Measurements from ENCODE around the gene SLC13A4.

SLC13A4 gene

GRCh38 chr7:135707570-135707966 is 20.4 kb downstream of the SLC13A4 start:
- no peak overlapping the region for H3K4me3 ChIP-seq (ENCODE audit: control insufficient read depth in 1 of 7, extremely low read depth in 1 of 7, insufficient read depth in 4 of 7, low read depth in 2 of 7, low read length in 6 of 7)
- no peaks in the 10 kb centered on the region for H3K4me1 ChIP-seq (ENCODE audit: control extremely low read depth in 1 of 4, control insufficient read depth in 4 of 4, insufficient read depth in 4 of 4, low read length in 3 of 4)
- no peak overlapping the region for H3K27ac ChIP-seq (ENCODE audit: insufficient read depth in 1 of 2, low read depth in 1 of 2, low read length in 2 of 2, poor library complexity in 1 of 2, severe bottlenecking in 2 of 2)
- WGBS (ENCODE audit: insufficient coverage) = 80% methylated on average over 5 of the region's 5 CpGs
- no peaks in the 10 kb centered on the region for H3K9me3 ChIP-seq (ENCODE audit: control extremely low read depth in 1 of 5, control insufficient read depth in 4 of 5, insufficient read depth in 2 of 5, low read depth in 1 of 5, low read length in 4 of 5)
- H3K36me3 ChIP-seq (ENCODE audit: control insufficient read depth in 4 of 4, insufficient read depth in 4 of 4, low read length in 3 of 4) = no peaks in the 10 kb centered on the region
- no peak for DNase-seq
- H3K27me3 ChIP-seq (replicated peaks in 2 of 5; ENCODE audit: control insufficient read depth in 4 of 5, insufficient read depth in 5 of 5, low read length in 4 of 5) = no peaks in the 10 kb centered on the region
- POLR2A ChIA-PET = no interaction called here
- CTCF ChIA-PET = no interaction called here

- Histone ChIP-seq H3K4me3 (ENCODE audit: control insufficient read depth in 1 of 7, extremely low read depth in 1 of 7, insufficient read depth in 4 of 7, low read depth in 2 of 7, low read length in 6 of 7) (no peak overlapping the region), H3K36me3 (ENCODE audit: control insufficient read depth in 4 of 4, insufficient read depth in 4 of 4, low read length in 3 of 4) (no peaks in the 10 kb centered on the region), H3K27me3 (replicated peaks in 2 of 5; ENCODE audit: control insufficient read depth in 4 of 5, insufficient read depth in 5 of 5, low read length in 4 of 5) (no peaks in the 10 kb centered on the region), H3K4me1 (ENCODE audit: control extremely low read depth in 1 of 4, control insufficient read depth in 4 of 4, insufficient read depth in 4 of 4, low read length in 3 of 4) (no peaks in the 10 kb centered on the region), H3K27ac (ENCODE audit: insufficient read depth in 1 of 2, low read depth in 1 of 2, low read length in 2 of 2, poor library complexity in 1 of 2, severe bottlenecking in 2 of 2) (no peak overlapping the region), H3K9me3 (ENCODE audit: control extremely low read depth in 1 of 5, control insufficient read depth in 4 of 5, insufficient read depth in 2 of 5, low read depth in 1 of 5, low read length in 4 of 5) (no peaks in the 10 kb centered on the region)
- 96% methylated on average over 4 of the region's 7 CpGs for WGBS (ENCODE audit: insufficient coverage)
- no peak for DNase-seq
- POLR2A ChIA-PET = no interaction called here
- CTCF ChIA-PET = interaction anchor here (0.9 to 1.8 kb wide), 3 partner anchors 10 to 260 kb away, joined by 3 to 7 read pairs (median 4); no protein-coding TSS in a partner anchor
Measured at GRCh38 chr7:135706858-135707569, 21.0 kb downstream of the SLC13A4 start.

DNA sequence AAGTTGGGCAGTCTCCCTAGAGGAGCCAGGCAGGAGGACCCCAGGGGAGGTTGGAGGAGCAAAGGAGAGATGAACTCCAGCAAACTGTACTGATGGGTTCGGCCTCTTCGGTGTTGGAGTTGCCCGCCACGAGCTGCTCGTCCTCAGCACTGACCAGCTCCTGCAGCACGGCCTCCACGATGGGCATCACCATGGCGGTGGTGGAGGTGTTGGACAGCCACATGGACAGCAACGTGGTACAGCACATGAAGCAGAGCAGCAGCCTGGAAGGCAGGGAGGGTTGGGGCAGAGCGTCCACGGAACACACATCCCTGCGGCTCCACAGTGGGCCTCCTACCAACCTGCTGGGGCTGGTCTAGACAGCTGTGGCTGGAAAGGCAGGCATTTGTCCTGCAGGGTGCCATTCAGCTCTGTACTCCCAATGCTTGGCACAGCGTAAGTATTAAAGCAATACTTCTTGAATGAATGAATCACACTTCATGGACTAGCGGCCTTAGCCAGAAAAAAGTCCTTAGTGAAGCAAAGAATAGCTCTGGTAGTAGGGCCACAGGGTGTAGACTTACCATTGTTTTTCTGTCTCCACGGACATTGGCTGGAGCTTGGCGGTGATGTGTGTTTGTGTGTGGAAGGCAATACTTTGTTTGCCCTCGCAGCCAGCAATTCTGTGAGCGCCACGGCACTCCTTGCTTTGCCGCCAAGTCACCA is 21.8 kb downstream of the SLC13A4 start:
- DNase-seq = no peak
- POLR2A ChIA-PET = no interaction called here
- CTCF ChIA-PET = interaction anchor here (0.9 to 1.8 kb wide), 3 partner anchors 9 to 259 kb away, joined by 3 to 7 read pairs (median 4); no protein-coding TSS in a partner anchor
- Histone ChIP-seq H3K27me3 (replicated peaks in 2 of 5; ENCODE audit: control insufficient read depth in 4 of 5, insufficient read depth in 5 of 5, low read length in 4 of 5) (no peaks in the 10 kb centered on the region), H3K9me3 (ENCODE audit: control extremely low read depth in 1 of 5, control insufficient read depth in 4 of 5, insufficient read depth in 2 of 5, low read depth in 1 of 5, low read length in 4 of 5) (no peaks in the 10 kb centered on the region), H3K4me1 (ENCODE audit: control extremely low read depth in 1 of 4, control insufficient read depth in 4 of 4, insufficient read depth in 4 of 4, low read length in 3 of 4) (no peaks in the 10 kb centered on the region), H3K27ac (ENCODE audit: insufficient read depth in 1 of 2, low read depth in 1 of 2, low read length in 2 of 2, poor library complexity in 1 of 2, severe bottlenecking in 2 of 2) (no peak overlapping the region), H3K36me3 (ENCODE audit: control insufficient read depth in 4 of 4, insufficient read depth in 4 of 4, low read length in 3 of 4) (no peaks in the 10 kb centered on the region), H3K4me3 (ENCODE audit: control insufficient read depth in 1 of 7, extremely low read depth in 1 of 7, insufficient read depth in 4 of 7, low read depth in 2 of 7, low read length in 6 of 7) (no peak overlapping the region)
- WGBS (ENCODE audit: insufficient coverage) = 93% methylated on average over 17 of the region's 20 CpGs

GRCh38 chr7:135704698-135705097 is 23.3 kb downstream of the SLC13A4 start:
- H3K36me3 ChIP-seq (ENCODE audit: control insufficient read depth in 4 of 4, insufficient read depth in 4 of 4, low read length in 3 of 4) = no peaks in the 10 kb centered on the region
- ChIA-PET CTCF (interaction anchor here (0.8 kb wide), 1 partner anchor 13 kb away, joined by 3 read pairs; no protein-coding TSS in a partner anchor), POLR2A (no interaction called here)
- H3K4me1 ChIP-seq (ENCODE audit: control extremely low read depth in 1 of 4, control insufficient read depth in 4 of 4, insufficient read depth in 4 of 4, low read length in 3 of 4) = no peaks in the 10 kb centered on the region
- 86% methylated on average over 5 of the region's 5 CpGs for WGBS (ENCODE audit: insufficient coverage)
- DNase-seq = no peak
- no peaks in the 10 kb centered on the region for H3K9me3 ChIP-seq (ENCODE audit: control extremely low read depth in 1 of 5, control insufficient read depth in 4 of 5, insufficient read depth in 2 of 5, low read depth in 1 of 5, low read length in 4 of 5)
- H3K4me3 ChIP-seq (ENCODE audit: control insufficient read depth in 1 of 7, extremely low read depth in 1 of 7, insufficient read depth in 4 of 7, low read depth in 2 of 7, low read length in 6 of 7) = no peak overlapping the region
- no peaks in the 10 kb centered on the region for H3K27me3 ChIP-seq (replicated peaks in 2 of 5; ENCODE audit: control insufficient read depth in 4 of 5, insufficient read depth in 5 of 5, low read length in 4 of 5)
- no peak overlapping the region for H3K27ac ChIP-seq (ENCODE audit: insufficient read depth in 1 of 2, low read depth in 1 of 2, low read length in 2 of 2, poor library complexity in 1 of 2, severe bottlenecking in 2 of 2)

GRCh38 chr7:135704074-135704473 is 23.9 kb downstream of the SLC13A4 start:
- no peak for DNase-seq
- no CpG with 5 or more reads among the region's 2 CpGs for WGBS (ENCODE audit: insufficient coverage)
- CTCF ChIA-PET = interaction anchor here (0.8 kb wide), 1 partner anchor 14 kb away, joined by 3 read pairs; no protein-coding TSS in a partner anchor
- no peaks in the 10 kb centered on the region for H3K36me3 ChIP-seq (ENCODE audit: control insufficient read depth in 4 of 4, insufficient read depth in 4 of 4, low read length in 3 of 4)
- no peak overlapping the region for H3K4me3 ChIP-seq (ENCODE audit: control insufficient read depth in 1 of 7, extremely low read depth in 1 of 7, insufficient read depth in 4 of 7, low read depth in 2 of 7, low read length in 6 of 7)
- no peak overlapping the region for H3K27ac ChIP-seq (ENCODE audit: insufficient read depth in 1 of 2, low read depth in 1 of 2, low read length in 2 of 2, poor library complexity in 1 of 2, severe bottlenecking in 2 of 2)
- no peaks in the 10 kb centered on the region for H3K9me3 ChIP-seq (ENCODE audit: control extremely low read depth in 1 of 5, control insufficient read depth in 4 of 5, insufficient read depth in 2 of 5, low read depth in 1 of 5, low read length in 4 of 5)
- POLR2A ChIA-PET = no interaction called here
- H3K4me1 ChIP-seq (ENCODE audit: control extremely low read depth in 1 of 4, control insufficient read depth in 4 of 4, insufficient read depth in 4 of 4, low read length in 3 of 4) = no peaks in the 10 kb centered on the region
- no peaks in the 10 kb centered on the region for H3K27me3 ChIP-seq (replicated peaks in 2 of 5; ENCODE audit: control insufficient read depth in 4 of 5, insufficient read depth in 5 of 5, low read length in 4 of 5)

DNA sequence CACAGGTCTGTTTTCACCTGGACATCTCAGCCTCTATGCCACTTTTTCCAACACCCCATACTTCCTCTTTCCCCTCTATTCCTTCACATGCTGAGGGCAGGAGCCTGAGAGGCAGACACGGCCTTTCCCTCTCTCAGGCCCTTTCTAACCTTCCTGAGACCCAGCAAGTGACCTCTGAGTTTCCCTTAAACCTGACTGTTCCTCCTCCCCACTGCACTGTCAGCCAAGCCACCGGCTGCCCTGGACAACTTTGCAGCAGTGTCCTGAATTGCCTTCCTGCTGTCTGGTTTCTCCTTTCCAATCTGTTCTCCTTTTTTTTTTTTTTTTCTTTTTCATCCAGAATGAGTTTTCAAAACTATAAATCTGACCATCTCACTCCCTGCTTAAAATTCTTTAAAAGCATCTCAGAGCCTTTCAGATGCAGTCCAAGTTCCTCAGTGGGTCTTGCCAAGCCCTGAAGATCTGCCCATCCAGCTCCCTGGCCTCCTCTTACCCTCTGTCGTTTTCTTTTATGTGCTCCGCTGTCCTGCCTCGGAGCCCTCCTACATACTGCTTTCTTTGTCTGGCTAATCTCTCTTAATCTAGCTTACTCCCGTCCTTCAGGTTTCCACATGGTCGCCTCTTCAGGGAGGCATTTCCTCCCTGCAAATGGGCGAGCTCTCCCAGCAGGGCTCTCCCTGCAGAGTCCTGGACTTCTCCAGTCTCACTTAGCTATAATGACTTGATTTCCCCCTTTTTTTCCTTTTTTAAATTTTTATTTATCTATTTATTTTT is 30.5 kb downstream of the SLC13A4 start:
- H3K4me1 ChIP-seq (ENCODE audit: control extremely low read depth in 1 of 4, control insufficient read depth in 4 of 4, insufficient read depth in 4 of 4, low read length in 3 of 4) = no peaks in the 10 kb centered on the region
- H3K36me3 ChIP-seq (ENCODE audit: control insufficient read depth in 4 of 4, insufficient read depth in 4 of 4, low read length in 3 of 4) = no peaks in the 10 kb centered on the region
- no peak overlapping the region for H3K27ac ChIP-seq (ENCODE audit: insufficient read depth in 1 of 2, low read depth in 1 of 2, low read length in 2 of 2, poor library complexity in 1 of 2, severe bottlenecking in 2 of 2)
- POLR2A ChIA-PET = no interaction called here
- H3K4me3 ChIP-seq (ENCODE audit: control insufficient read depth in 1 of 7, extremely low read depth in 1 of 7, insufficient read depth in 4 of 7, low read depth in 2 of 7, low read length in 6 of 7) = no peak overlapping the region
- 84% methylated on average over 8 of the region's 8 CpGs for whole genome bisulfite sequencing (ENCODE audit: insufficient coverage)
- DNase-seq = no peak
- no peaks in the 10 kb centered on the region for H3K27me3 ChIP-seq (replicated peaks in 2 of 5; ENCODE audit: control insufficient read depth in 4 of 5, insufficient read depth in 5 of 5, low read length in 4 of 5)
- H3K9me3 ChIP-seq (ENCODE audit: control extremely low read depth in 1 of 5, control insufficient read depth in 4 of 5, insufficient read depth in 2 of 5, low read depth in 1 of 5, low read length in 4 of 5) = no peaks in the 10 kb centered on the region
- CTCF ChIA-PET = interaction anchor here (2.3 kb wide), 1 partner anchor 9 kb away, joined by 7 read pairs; no protein-coding TSS in a partner anchor

Data from common myeloid progenitor, CD34-positive (primary cell).